H1 (cell line): ENCODE data around the gene SCN7A. TPM values are rescaled to one million over a fixed set of nuclear protein-coding genes. Genes with fewer than 3 reads are reported as not detected.
"Not testable (repeated sequence)": the region's sequence is repeated elsewhere in the genome, so short reads cannot be mapped to it uniquely, and the experiment has no call there.

Experiments used
- CTCF ChIA-PET: fragments of 300-600 bp; sonication (Branson Sonifier 250); formaldehyde crosslinking; loops from one replicate; lab custom pipeline; 2021; ENCODE audit not compliant: partially characterized antibody; lab: Charles Lee
- POLR2A ChIA-PET: fragments of 300-600 bp; sonication (Branson Sonifier 250); formaldehyde crosslinking; loops from one replicate; lab custom pipeline; 2021; ENCODE audit warnings: inconsistent platforms; ENCODE audit not compliant: partially characterized antibody; lab: Charles Lee
- DNase-seq, 2 experiments: peaks; one replicate each; pipeline versions ENCODE4 v3.0.0 to v3.0.0-alpha.2; 2010 to 2022; ENCODE audit warnings: low spot score in 2 of 2, low read depth in 1 of 2, mixed read lengths in 1 of 2
- FAIRE-seq: peaks from 2 replicates; lab custom pipeline; 2011; peaks lifted over from hg19 to GRCh38; lab: Jason Lieb, UNC
- H2AFZ ChIP-seq: 2 replicates; pipeline ENCODE4 v1.8.1; 2012; ENCODE audit warnings: low read length, inconsistent platforms
- H2AK5ac ChIP-seq: 2 replicates; pipeline ENCODE4 v1.6.1; 2013; ENCODE audit warnings: low read depth, low read length
- H2BK120ac ChIP-seq: replicated peaks from 2 replicates; pipeline ENCODE3; 2013; ENCODE audit warnings: low read depth, low read length, inconsistent platforms
- H2BK12ac ChIP-seq: 2 replicates; pipeline ENCODE4 v1.6.1; 2013; ENCODE audit warnings: low read depth, low read length
- H2BK15ac ChIP-seq: 2 replicates; pipeline ENCODE4 v1.6.1; 2013; ENCODE audit warnings: low read length
- H2BK20ac ChIP-seq: 2 replicates; pipeline ENCODE4 v1.6.1; 2013; ENCODE audit warnings: low read length
- H2BK5ac ChIP-seq: 2 replicates; pipeline ENCODE4 v1.6.1; 2013; ENCODE audit warnings: low read depth, low read length
- H3K14ac ChIP-seq: 2 replicates; pipeline ENCODE4 v1.6.1; 2013; ENCODE audit warnings: inconsistent platforms; ENCODE audit not compliant: insufficient read length
- H3K18ac ChIP-seq: 2 replicates; pipeline ENCODE4 v1.6.1; 2013; ENCODE audit warnings: low read length; ENCODE audit errors: extremely low read depth
- H3K23ac ChIP-seq: 2 replicates; pipeline ENCODE4 v1.6.1; 2013; ENCODE audit warnings: inconsistent platforms; ENCODE audit not compliant: insufficient read length
- H3K23me2 ChIP-seq: 2 replicates; pipeline ENCODE4 v1.6.1; 2013; ENCODE audit warnings: low read depth, low read length
- H3K27ac ChIP-seq: 2 replicates; pipeline ENCODE4 v1.6.1; 2011; ENCODE audit warnings: low read depth, low read length, inconsistent platforms
- H3K27me3 ChIP-seq, 4 experiments: replicated peaks in 1 of 4; 1 replicate in 1 of 4; 2 replicates in 3 of 4; pipeline versions ENCODE4 v1.6.1 to v1.8.1; 2011 to 2013; ENCODE audit warnings: low read length in 3 of 4, mild to moderate bottlenecking in 3 of 4, inconsistent platforms in 2 of 4, mixed read lengths in 2 of 4, moderate library complexity in 1 of 4; ENCODE audit not compliant: control insufficient read depth in 3 of 4, insufficient read depth in 3 of 4; ENCODE audit errors: extremely low read depth in 1 of 4
- H3K36me3 ChIP-seq, 4 experiments: 2 replicates each; pipeline versions ENCODE4 v1.6.1 to v1.8.1; 2011 to 2013; ENCODE audit warnings: mild to moderate bottlenecking in 4 of 4, low read length in 3 of 4, moderate library complexity in 2 of 4, control low read depth in 1 of 4, inconsistent platforms in 1 of 4; ENCODE audit not compliant: insufficient read depth in 4 of 4, control insufficient read depth in 2 of 4
- H3K4ac ChIP-seq: replicated peaks from 2 replicates; pipeline ENCODE3; 2013; ENCODE audit warnings: low read length, low read depth, mixed read lengths, inconsistent platforms; ENCODE audit not compliant: insufficient read length
- H3K4me1 ChIP-seq, 4 experiments: replicated peaks in 1 of 4; 1 replicate in 1 of 4; 2 replicates in 3 of 4; pipeline versions ENCODE4 v1.6.1 to v1.8.1; 2011 to 2013; ENCODE audit warnings: low read length in 3 of 4, inconsistent platforms in 2 of 4, mixed read lengths in 1 of 4; ENCODE audit not compliant: insufficient read depth in 4 of 4, control insufficient read depth in 3 of 4
- H3K4me2 ChIP-seq, 2 experiments: 2 replicates each; pipeline versions ENCODE4 v1.6.1 to v1.8.1; 2011 to 2013; ENCODE audit warnings: low read depth in 2 of 2, low read length in 2 of 2, control low read depth in 1 of 2, inconsistent platforms in 1 of 2, mild to moderate bottlenecking in 1 of 2; ENCODE audit not compliant: insufficient read depth in 1 of 2
- H3K4me3 ChIP-seq, 4 experiments: fragments of 200-600, 300-600 bp in 1 of 4; sonication (generic), shearing (Covaris generic), sonication (Bioruptor Twin) in 1 of 4; 2 replicates each; pipeline versions ENCODE4 v1.5.1 to v1.8.1; 2011 to 2016; ENCODE audit warnings: low read length in 4 of 4, low read depth in 3 of 4, control low read depth in 2 of 4, inconsistent platforms in 2 of 4, mild to moderate bottlenecking in 2 of 4, mixed read lengths in 1 of 4, moderate library complexity in 1 of 4; ENCODE audit not compliant: insufficient read depth in 2 of 4; ENCODE audit errors: extremely low read depth in 1 of 4
- H3K56ac ChIP-seq: replicated peaks from 2 replicates; pipeline ENCODE3; 2013; ENCODE audit warnings: low read depth, mild to moderate bottlenecking, mixed read lengths, low read length, inconsistent platforms; ENCODE audit not compliant: insufficient read length
- H3K79me1 ChIP-seq: 2 replicates; pipeline ENCODE4 v1.6.1; 2013; ENCODE audit warnings: low read depth, low read length, control low read depth
- H3K79me2 ChIP-seq, 2 experiments: 2 replicates each; pipeline versions ENCODE4 v1.6.1 to v1.8.1; 2012 to 2013; ENCODE audit warnings: low read length in 2 of 2, mild to moderate bottlenecking in 2 of 2, inconsistent platforms in 1 of 2; ENCODE audit not compliant: insufficient read depth in 2 of 2, control insufficient read depth in 1 of 2
- H3K9ac ChIP-seq, 4 experiments: replicated peaks in 1 of 4; 1 replicate in 1 of 4; 2 replicates in 3 of 4; pipeline versions ENCODE4 v1.6.1 to v1.8.1; 2011 to 2013; ENCODE audit warnings: low read depth in 3 of 4, low read length in 3 of 4, control low read depth in 2 of 4, mild to moderate bottlenecking in 2 of 4, moderate library complexity in 2 of 4, inconsistent platforms in 1 of 4; ENCODE audit errors: extremely low read depth in 1 of 4
- H3K9me3 ChIP-seq, 2 experiments: 2 replicates each; pipeline versions ENCODE4 v1.6.1 to v1.8.1; 2012 to 2013; ENCODE audit warnings: mild to moderate bottlenecking in 2 of 2, moderate library complexity in 2 of 2, control low read depth in 1 of 2, inconsistent platforms in 1 of 2, low read depth in 1 of 2, low read length in 1 of 2, mixed read lengths in 1 of 2; ENCODE audit not compliant: insufficient read depth in 2 of 2
- H4K20me1 ChIP-seq, 2 experiments: replicated peaks in 1 of 2; 2 replicates each; pipeline versions ENCODE3 to v1.8.1; 2011 to 2013; ENCODE audit warnings: inconsistent platforms in 2 of 2, low read length in 2 of 2, mild to moderate bottlenecking in 1 of 2; ENCODE audit not compliant: insufficient read depth in 2 of 2, control insufficient read depth in 1 of 2
- H4K5ac ChIP-seq: 2 replicates; pipeline ENCODE4 v1.6.1; 2013; ENCODE audit warnings: low read length, low read depth, mixed read lengths, inconsistent platforms; ENCODE audit not compliant: insufficient read length
- H4K8ac ChIP-seq: 2 replicates; pipeline ENCODE4 v1.8.0; 2013; ENCODE audit warnings: mild to moderate bottlenecking, moderate library complexity, low read length, inconsistent platforms; ENCODE audit not compliant: insufficient read depth; ENCODE audit errors: extremely low read depth
- H4K91ac ChIP-seq: replicated peaks from 2 replicates; pipeline ENCODE3; 2013; ENCODE audit warnings: low read length, mixed read lengths, inconsistent platforms; ENCODE audit not compliant: insufficient read length
- E2F6 ChIP-seq: IDR thresholded peaks from 2 replicates; pipeline ENCODE4 v1.6.1; 2012; ENCODE audit warnings: inconsistent platforms
- WGBS, 2 experiments: shearing (Covaris generic) in 1 of 2; methylation state at CpG; one replicate each; pipeline versions ENCODE4 v1.1.6 to v1.1.7; 2013 to 2015; ENCODE audit warnings: low lambda C conversion rate in 2 of 2, mixed read lengths in 2 of 2, inconsistent platforms in 1 of 2, low coverage in 1 of 2, missing lambda C conversion rate in 1 of 2; ENCODE audit not compliant: insufficient replicate concordance in 2 of 2, insufficient coverage in 1 of 2, insufficient read length in 1 of 2; ENCODE audit errors: extremely low coverage in 1 of 2, missing lambda C conversion rate in 1 of 2; 5-methylcytosine and 5-hydroxymethylcytosine counted together
- polyA plus RNA-seq, 7 experiments: library from polyadenylated mRNA; depleted of rRNA in 3 of 7; stranded (reverse) in 5 of 7; unstranded in 2 of 7; fragments of >200 nt in 5 of 7; fragments of 200-250 nt in 2 of 7; gene quantifications; 1 replicate in 5 of 7; 2 replicates in 1 of 7; 4 replicates in 1 of 7; pipeline versions ENCODE4 v1.2.1 to v1.2.3, GENCODE V29; 2011 to 2013; ENCODE audit warnings: missing spikeins in 2 of 7, mixed read lengths in 2 of 7
- total RNA-seq: library from RNA; stranded (reverse); fragmentation: NEBNext Ultra II Directional; extraction: Animal tissue kit (Norgen Biotek cat#: 25700); gene quantifications from 2 replicates; pipeline ENCODE4 v1.2.1, GENCODE V29; 2021

SCN7A gene
- total and polyA plus RNA-seq, 2 of the 8 experiments (the other 6 are each of a cell fraction or from before 2014, with no cell fraction given) = 0.09 to 0.19 TPM

- TF ChIP-seq E2F6 = no peak
- Histone ChIP-seq H2AK5ac (no peak overlapping the region), H2BK15ac (no peak overlapping the region), H3K79me1 (no peaks in the 10 kb centered on the region), H3K79me2 (no peaks in the 10 kb centered on the region), H3K9ac (no peak overlapping the region), H2BK20ac (no peak overlapping the region), H3K4me3 (no peak overlapping the region), H2BK120ac (no peak overlapping the region), H4K91ac (no peak overlapping the region), H3K23ac (no peak overlapping the region), H2BK5ac (no peak overlapping the region), H3K4ac (no peak overlapping the region), H3K4me2 (no peak overlapping the region), H2BK12ac (no peak overlapping the region), H3K27ac (no peak overlapping the region), H3K14ac (no peak overlapping the region), H3K23me2 (no peaks in the 10 kb centered on the region; the same call in 1 of the 2 replicates), H3K36me3 (no peaks in the 10 kb centered on the region), H4K5ac (no peak overlapping the region), H3K27me3 (no peaks in the 10 kb centered on the region), H4K8ac (no peak overlapping the region), H3K56ac (no peak overlapping the region), H3K18ac (no peak overlapping the region), H2AFZ (no peak overlapping the region), H3K4me1 (no peaks in the 10 kb centered on the region), H3K9me3 (no peaks in the 10 kb centered on the region), H4K20me1 (no peaks in the 10 kb centered on the region)
- 89% methylated on average over 1 of the region's 1 CpG; no CpG with 5 or more reads in 1 of the 2 experiments for WGBS, 2 experiments
- POLR2A ChIA-PET = no interaction called here
- DNase-seq = no peak
- CTCF ChIA-PET = no interaction called here
- no peak for FAIRE-seq
Measured at GRCh38 chr2:166458674-166459073, 35.4 kb downstream of the SCN7A start.

GRCh38 chr2:166455823-166456222, 38.2 kb downstream of the SCN7A start:
- H3K9ac ChIP-seq, H4K5ac ChIP-seq, H3K79me2 ChIP-seq, H4K8ac ChIP-seq, DNase-seq, H3K14ac ChIP-seq, H2BK5ac ChIP-seq, CTCF ChIA-PET, H3K4me2 ChIP-seq, H2BK12ac ChIP-seq, H3K36me3 ChIP-seq, FAIRE-seq, H3K79me1 ChIP-seq, H2AFZ ChIP-seq, H3K23me2 ChIP-seq, H3K4me3 ChIP-seq, H2BK20ac ChIP-seq, POLR2A ChIA-PET, H3K4ac ChIP-seq, H3K9me3 ChIP-seq, H3K27me3 ChIP-seq, H2BK120ac ChIP-seq, H2BK15ac ChIP-seq, H4K20me1 ChIP-seq, H3K27ac ChIP-seq, H3K23ac ChIP-seq, H3K56ac ChIP-seq, H3K4me1 ChIP-seq, H4K91ac ChIP-seq, H3K18ac ChIP-seq, H2AK5ac ChIP-seq: not testable (repeated sequence)
- WGBS, 2 experiments = 97% methylated on average over 4 of the region's 4 CpGs; no CpG with 5 or more reads in 1 of the 2 experiments
